Fibroblast of the aortic adventitia (primary cell): ENCODE data around the gene THAP9. TPM values are rescaled to one million over a fixed set of nuclear protein-coding genes. Genes with fewer than 3 reads are reported as not detected.
A peak's percentile ranks its signal among the peaks of the same experiment; 100 is the strongest.
"Not testable (repeated sequence)": the region's sequence is repeated elsewhere in the genome, so short reads cannot be mapped to it uniquely, and the experiment has no call there.

Experiments
- DNase-seq: peaks from one replicate; pipeline ENCODE4 v3.0.0-alpha.2; 2010; ENCODE audit warnings: low read depth
- H3K4me3 ChIP-seq: 2 replicates; pipeline ENCODE4 v1.5.1; 2011; ENCODE audit warnings: low read depth, mild to moderate bottlenecking, control low read depth, low read length, moderate library complexity
- CTCF ChIP-seq: IDR thresholded peaks from 2 replicates; pipeline ENCODE4 v1.5.1; 2011; ENCODE audit warnings: mild to moderate bottlenecking, low read length, control low read depth, inconsistent platforms; ENCODE audit not compliant: insufficient read depth
- total RNA-seq: library from RNA; depleted of rRNA; stranded (reverse); fragments of >200 nt; gene quantifications from 2 replicates; pipeline ENCODE4 v1.2.3, GENCODE V29; 2012; ENCODE audit warnings: low replicate concordance

The THAP9 gene
- total RNA-seq = 2.9 and 7.1 TPM in 2 replicates

GRCh38 chr4:82900411-82901182, at the start of gene THAP9:
THAP9 (plus strand) TSS chr4:82900735; CDS start chr4:82900803, 68 bp downstream.
- peak; percentile 99 for DNase-seq
- H3K4me3 ChIP-seq = peak within 1 kb of the TSS; percentile 89
- no peak for TF ChIP-seq CTCF

DNA sequence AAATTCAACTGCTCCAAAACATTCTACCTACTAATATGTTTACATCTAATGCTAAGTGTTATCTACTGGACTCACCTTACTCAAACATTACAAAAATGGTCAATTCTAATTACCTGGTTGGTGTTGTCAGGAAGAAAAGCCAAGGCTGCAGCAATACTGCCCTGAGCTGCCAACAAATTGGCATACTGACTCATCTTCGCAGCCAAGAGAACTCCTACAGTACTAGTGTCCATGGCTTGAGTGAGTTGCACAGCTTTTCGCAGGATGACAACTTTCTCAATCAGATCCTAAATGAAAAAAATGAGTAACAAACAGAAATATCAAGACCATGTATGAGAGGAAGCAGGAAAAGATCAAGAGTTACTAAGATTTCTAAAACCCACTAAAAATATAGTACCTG, 49.2 kb upstream of the THAP9 start:
- H3K4me3 ChIP-seq = no peak overlapping the region
- no peak for DNase-seq
- no peak for TF ChIP-seq CTCF

- H3K4me3 ChIP-seq = no peak overlapping the region
- TF ChIP-seq CTCF = peak; percentile 58
- DNase-seq = peak; percentile 49
Measured at GRCh38 chr4:82851885-82852750, 48.4 kb upstream of the THAP9 start.

- TF ChIP-seq CTCF = no peak
- DNase-seq = no peak
- no peak overlapping the region for H3K4me3 ChIP-seq
Measured at GRCh38 chr4:82852751-82853285, 47.7 kb upstream of the THAP9 start.

GRCh38 chr4:82860487-82860886, 40.0 kb upstream of the THAP9 start:
- DNase-seq, H3K4me3 ChIP-seq: not testable (repeated sequence)

DNA sequence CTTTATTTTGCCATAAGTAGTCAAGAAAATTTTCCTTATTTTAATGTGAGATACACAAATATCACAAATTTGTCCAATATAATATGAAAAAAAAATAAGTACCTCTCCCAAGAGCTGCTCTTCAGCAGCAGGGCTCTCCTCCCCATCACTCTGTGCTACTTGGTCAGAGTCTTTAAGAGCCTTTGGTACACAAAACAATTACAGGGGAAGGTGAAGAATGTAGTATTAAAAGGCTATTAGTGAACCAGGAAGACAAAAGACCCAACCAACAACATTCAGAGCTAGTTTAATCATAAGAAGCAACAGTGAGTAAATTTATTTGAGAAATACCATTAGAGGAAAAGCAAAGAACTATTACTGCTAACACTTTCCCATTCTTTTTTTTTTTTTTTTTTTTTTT, 39.0 kb upstream of the THAP9 start:
- TF ChIP-seq CTCF = no peak
- H3K4me3 ChIP-seq = no peak overlapping the region
- DNase-seq = no peak
